Measurements from ENCODE around the gene RNF213.
"Not testable (repeated sequence)": the region's sequence is repeated elsewhere in the genome, so short reads cannot be mapped to it uniquely, and the experiment has no call there.

Gene RNF213

GRCh38 chr17:80237386-80237785 is 23.3 kb upstream of the RNF213 start:
- Mint-ChIP-seq H3K4me1 (ENCODE audit: low read depth) (no peaks in the 10 kb centered on the region), H3K27me3 (no peaks in the 10 kb centered on the region), H3K36me3 (peaks cover 21% of the 10 kb centered on the region), H3K27ac (no peak overlapping the region), H3K9me3 (ENCODE audit: low read depth) (peaks cover 4% of the 10 kb centered on the region), H3K4me3 (no peak overlapping the region)

GRCh38 chr17:80242505-80242904 is 18.1 kb upstream of the RNF213 start:
- Mint-ChIP-seq H3K27me3 (no peaks in the 10 kb centered on the region), H3K9me3 (ENCODE audit: low read depth) (no peaks in the 10 kb centered on the region), H3K36me3 (peaks cover 10% of the 10 kb centered on the region), H3K27ac (no peak overlapping the region), H3K4me1 (ENCODE audit: low read depth) (no peaks in the 10 kb centered on the region), H3K4me3 (no peak overlapping the region)

- no peak overlapping the region for H3K4me3 Mint-ChIP-seq
- no peaks in the 10 kb centered on the region for H3K27me3 Mint-ChIP-seq
- H3K9me3 Mint-ChIP-seq (ENCODE audit: low read depth) = no peaks in the 10 kb centered on the region
- H3K27ac Mint-ChIP-seq = no peak overlapping the region
- no peaks in the 10 kb centered on the region for H3K4me1 Mint-ChIP-seq (ENCODE audit: low read depth)
- peaks cover 3% of the 10 kb centered on the region for H3K36me3 Mint-ChIP-seq
These were observed 16.9 kb upstream of the RNF213 start for GRCh38 chr17:80243526-80244433.

GRCh38 chr17:80244448-80244847 is 16.2 kb upstream of the RNF213 start:
- H3K4me3 Mint-ChIP-seq; H3K27ac Mint-ChIP-seq; H3K9me3 Mint-ChIP-seq (ENCODE audit: low read depth); H3K27me3 Mint-ChIP-seq; H3K4me1 Mint-ChIP-seq (ENCODE audit: low read depth); H3K36me3 Mint-ChIP-seq: not testable (repeated sequence)

GRCh38 chr17:80244871-80245509 is 15.7 kb upstream of the RNF213 start:
- no peaks in the 10 kb centered on the region for H3K27me3 Mint-ChIP-seq
- H3K4me1 Mint-ChIP-seq (ENCODE audit: low read depth) = no peaks in the 10 kb centered on the region
- no peak overlapping the region for H3K4me3 Mint-ChIP-seq
- H3K9me3 Mint-ChIP-seq (ENCODE audit: low read depth) = no peaks in the 10 kb centered on the region
- no peak overlapping the region for H3K27ac Mint-ChIP-seq
- peaks cover 3% of the 10 kb centered on the region for H3K36me3 Mint-ChIP-seq

GRCh38 chr17:80245566-80246265 is 14.9 kb upstream of the RNF213 start:
- Mint-ChIP-seq H3K4me3 (no peak overlapping the region), H3K27ac (no peak overlapping the region), H3K4me1 (ENCODE audit: low read depth) (no peaks in the 10 kb centered on the region), H3K9me3 (ENCODE audit: low read depth) (no peaks in the 10 kb centered on the region), H3K36me3 (peaks cover 3% of the 10 kb centered on the region), H3K27me3 (no peaks in the 10 kb centered on the region)

- H3K9me3 Mint-ChIP-seq (ENCODE audit: low read depth) = no peaks in the 10 kb centered on the region
- H3K27me3 Mint-ChIP-seq = no peaks in the 10 kb centered on the region
- H3K4me1 Mint-ChIP-seq (ENCODE audit: low read depth) = no peaks in the 10 kb centered on the region
- no peak overlapping the region for H3K4me3 Mint-ChIP-seq
- peaks cover 3% of the 10 kb centered on the region for H3K36me3 Mint-ChIP-seq
- H3K27ac Mint-ChIP-seq = no peak overlapping the region
These were observed 14.4 kb upstream of the RNF213 start for GRCh38 chr17:80246266-80246681.

- Mint-ChIP-seq H3K4me1 (ENCODE audit: low read depth) (no peaks in the 10 kb centered on the region), H3K9me3 (ENCODE audit: low read depth) (no peaks in the 10 kb centered on the region), H3K4me3 (no peak overlapping the region), H3K36me3 (peaks cover 3% of the 10 kb centered on the region), H3K27ac (no peak overlapping the region), H3K27me3 (no peaks in the 10 kb centered on the region)
These were observed 13.9 kb upstream of the RNF213 start for GRCh38 chr17:80246726-80247125.

GRCh38 chr17:80247561-80247960 is 13.1 kb upstream of the RNF213 start:
- Mint-ChIP-seq H3K27ac (no peak overlapping the region), H3K36me3 (peaks cover 3% of the 10 kb centered on the region), H3K4me3 (no peak overlapping the region), H3K4me1 (ENCODE audit: low read depth) (no peaks in the 10 kb centered on the region), H3K27me3 (no peaks in the 10 kb centered on the region), H3K9me3 (ENCODE audit: low read depth) (no peaks in the 10 kb centered on the region)

GRCh38 chr17:80248001-80248893 is 12.4 kb upstream of the RNF213 start:
- Mint-ChIP-seq H3K9me3 (ENCODE audit: low read depth) (no peaks in the 10 kb centered on the region), H3K36me3 (peaks cover 3% of the 10 kb centered on the region), H3K27me3 (no peaks in the 10 kb centered on the region), H3K4me3 (no peak overlapping the region), H3K4me1 (ENCODE audit: low read depth) (peaks cover 3% of the 10 kb centered on the region), H3K27ac (no peak overlapping the region)

- peaks cover 3% of the 10 kb centered on the region for H3K36me3 Mint-ChIP-seq
- peaks cover 7% of the 10 kb centered on the region for H3K4me1 Mint-ChIP-seq (ENCODE audit: low read depth)
- no peak overlapping the region for H3K27ac Mint-ChIP-seq
- no peaks in the 10 kb centered on the region for H3K9me3 Mint-ChIP-seq (ENCODE audit: low read depth)
- H3K4me3 Mint-ChIP-seq = no peak overlapping the region
- no peaks in the 10 kb centered on the region for H3K27me3 Mint-ChIP-seq
These were observed 11.6 kb upstream of the RNF213 start for GRCh38 chr17:80248894-80249710.

GRCh38 chr17:80251966-80252365 is 8.7 kb upstream of the RNF213 start:
- no peaks in the 10 kb centered on the region for H3K27me3 Mint-ChIP-seq
- no peaks in the 10 kb centered on the region for H3K9me3 Mint-ChIP-seq (ENCODE audit: low read depth)
- H3K27ac Mint-ChIP-seq = no peak overlapping the region
- H3K4me1 Mint-ChIP-seq (ENCODE audit: low read depth) = peaks cover 21% of the 10 kb centered on the region
- peaks cover 2% of the 10 kb centered on the region for H3K36me3 Mint-ChIP-seq
- H3K4me3 Mint-ChIP-seq = no peak overlapping the region

- H3K27ac Mint-ChIP-seq = no peak overlapping the region
- no peak overlapping the region for H3K4me3 Mint-ChIP-seq
- H3K4me1 Mint-ChIP-seq (ENCODE audit: low read depth) = peaks cover 23% of the 10 kb centered on the region
- no peaks in the 10 kb centered on the region for H3K27me3 Mint-ChIP-seq
- peaks cover 2% of the 10 kb centered on the region for H3K36me3 Mint-ChIP-seq
- H3K9me3 Mint-ChIP-seq (ENCODE audit: low read depth) = no peaks in the 10 kb centered on the region
These were observed 7.8 kb upstream of the RNF213 start for GRCh38 chr17:80252871-80253270.
